Nephron progenitor cell (in vitro differentiated cells): ENCODE measurements around the gene UBE2E1.

ENCODE experiments used
- DNase-seq: peaks from one replicate; pipeline ENCODE4 v3.0.0; 2021
- H3K27ac Mint-ChIP-seq: 2 replicates; pipeline ENCODE4 v1.8.0; 2021; ENCODE audit warnings: mild to moderate bottlenecking, moderate library complexity, mixed read lengths
- H3K27me3 Mint-ChIP-seq: 2 replicates; pipeline ENCODE4 v1.8.0; 2021; ENCODE audit warnings: mild to moderate bottlenecking, low read depth, mixed read lengths; ENCODE audit not compliant: poor library complexity
- H3K36me3 Mint-ChIP-seq: 2 replicates; pipeline ENCODE4 v1.8.0; 2021; ENCODE audit warnings: low read depth, mixed read lengths
- H3K4me1 Mint-ChIP-seq: 2 replicates; pipeline ENCODE4 v1.8.0; 2021; ENCODE audit warnings: mixed read lengths
- H3K4me3 Mint-ChIP-seq: 2 replicates; pipeline ENCODE4 v1.8.0; 2021; ENCODE audit warnings: mild to moderate bottlenecking, moderate library complexity, mixed read lengths
- H3K9me3 Mint-ChIP-seq: 2 replicates; pipeline ENCODE4 v1.8.0; 2021; ENCODE audit warnings: mild to moderate bottlenecking, moderate library complexity, mixed read lengths
- TF ChIP-seq, protein P1 (sequence below): fragments of 200-600 bp; sonication (generic); IDR thresholded peaks from 2 replicates; pipeline ENCODE4 v1.5.0; 2021; ENCODE audit warnings: antibody characterized with exemption

UBE2E1 gene

GRCh38 chr3:23775254-23775909 lies 30.4 kb upstream of the UBE2E1 start:
- peaks cover 8% of the 10 kb centered on the region for H3K27me3 Mint-ChIP-seq
- DNase-seq: no peak
- TF ChIP-seq, protein P1, sequence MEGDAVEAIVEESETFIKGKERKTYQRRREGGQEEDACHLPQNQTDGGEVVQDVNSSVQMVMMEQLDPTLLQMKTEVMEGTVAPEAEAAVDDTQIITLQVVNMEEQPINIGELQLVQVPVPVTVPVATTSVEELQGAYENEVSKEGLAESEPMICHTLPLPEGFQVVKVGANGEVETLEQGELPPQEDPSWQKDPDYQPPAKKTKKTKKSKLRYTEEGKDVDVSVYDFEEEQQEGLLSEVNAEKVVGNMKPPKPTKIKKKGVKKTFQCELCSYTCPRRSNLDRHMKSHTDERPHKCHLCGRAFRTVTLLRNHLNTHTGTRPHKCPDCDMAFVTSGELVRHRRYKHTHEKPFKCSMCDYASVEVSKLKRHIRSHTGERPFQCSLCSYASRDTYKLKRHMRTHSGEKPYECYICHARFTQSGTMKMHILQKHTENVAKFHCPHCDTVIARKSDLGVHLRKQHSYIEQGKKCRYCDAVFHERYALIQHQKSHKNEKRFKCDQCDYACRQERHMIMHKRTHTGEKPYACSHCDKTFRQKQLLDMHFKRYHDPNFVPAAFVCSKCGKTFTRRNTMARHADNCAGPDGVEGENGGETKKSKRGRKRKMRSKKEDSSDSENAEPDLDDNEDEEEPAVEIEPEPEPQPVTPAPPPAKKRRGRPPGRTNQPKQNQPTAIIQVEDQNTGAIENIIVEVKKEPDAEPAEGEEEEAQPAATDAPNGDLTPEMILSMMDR: no peak
- peaks cover 23% of the 10 kb centered on the region for H3K4me1 Mint-ChIP-seq
- H3K4me3 Mint-ChIP-seq: no peak overlapping the region
- H3K36me3 Mint-ChIP-seq: no peaks in the 10 kb centered on the region
- peaks cover 6% of the 10 kb centered on the region for H3K9me3 Mint-ChIP-seq
- no peak overlapping the region for H3K27ac Mint-ChIP-seq

DNA sequence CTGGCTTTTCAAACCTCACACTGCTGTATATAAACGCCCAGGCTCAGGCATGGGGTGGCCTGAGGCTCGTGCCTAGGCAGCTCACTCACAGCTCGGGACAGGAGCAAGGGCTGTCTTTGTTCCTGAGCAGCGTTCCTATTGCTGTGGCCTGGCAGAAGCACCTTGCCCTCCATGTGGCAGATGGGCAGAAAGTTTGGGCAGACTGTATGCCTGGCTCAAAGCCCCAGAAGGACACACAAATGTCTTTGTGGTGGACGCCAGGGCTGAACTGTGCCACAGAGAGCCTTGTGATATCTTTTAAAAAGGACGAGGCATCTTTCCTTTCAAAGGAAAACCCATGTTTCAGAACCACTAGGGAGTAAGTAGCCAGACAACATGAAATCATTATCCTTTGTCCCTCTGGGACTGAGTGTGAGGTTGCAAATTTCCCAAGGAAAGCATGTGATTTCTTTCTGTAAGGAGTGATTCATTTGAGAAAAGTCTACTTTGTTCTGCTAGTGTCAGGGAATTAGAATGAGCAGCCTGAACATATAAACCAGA lies 29.3 kb upstream of the UBE2E1 start:
- DNase-seq: no peak
- H3K4me1 Mint-ChIP-seq: peaks cover 23% of the 10 kb centered on the region
- no peak overlapping the region for H3K4me3 Mint-ChIP-seq
- H3K27ac Mint-ChIP-seq: peak overlapping the region; percentile 83
- no peaks in the 10 kb centered on the region for H3K36me3 Mint-ChIP-seq
- peaks cover 6% of the 10 kb centered on the region for H3K9me3 Mint-ChIP-seq
- TF ChIP-seq, protein P1: no peak
- H3K27me3 Mint-ChIP-seq: peaks cover 3% of the 10 kb centered on the region

DNA sequence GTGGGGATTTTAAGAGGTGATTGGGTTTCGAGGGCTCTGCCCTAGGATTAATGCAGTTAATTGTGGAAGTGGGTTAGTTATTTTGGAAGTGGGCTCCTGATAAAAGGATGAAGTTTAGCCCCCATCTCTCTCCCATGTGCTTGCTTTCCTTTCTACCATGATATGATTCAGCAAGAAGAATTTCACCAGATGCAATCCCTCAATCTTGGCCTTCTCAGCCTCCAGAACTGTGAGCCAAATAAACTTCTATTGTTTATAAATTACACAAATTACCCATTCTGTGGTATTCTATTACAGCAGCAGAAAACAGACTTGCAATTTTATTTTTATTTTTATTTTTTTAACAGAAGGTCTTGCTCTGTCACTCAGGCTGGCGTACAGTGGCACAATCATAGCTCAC lies 27.3 kb upstream of the UBE2E1 start:
- Mint-ChIP-seq H3K27me3 (peaks cover 9% of the 10 kb centered on the region), H3K36me3 (no peaks in the 10 kb centered on the region), H3K27ac (no peak overlapping the region), H3K4me3 (no peak overlapping the region), H3K4me1 (peaks cover 23% of the 10 kb centered on the region), H3K9me3 (peaks cover 6% of the 10 kb centered on the region)
- DNase-seq: no peak
- TF ChIP-seq, protein P1: no peak

GRCh38 chr3:23779841-23780240 lies 25.9 kb upstream of the UBE2E1 start:
- no peak overlapping the region for H3K27ac Mint-ChIP-seq
- H3K4me3 Mint-ChIP-seq: no peak overlapping the region
- H3K4me1 Mint-ChIP-seq: peaks cover 23% of the 10 kb centered on the region
- H3K9me3 Mint-ChIP-seq: peaks cover 6% of the 10 kb centered on the region
- TF ChIP-seq, protein P1: no peak
- no peaks in the 10 kb centered on the region for H3K36me3 Mint-ChIP-seq
- no peak for DNase-seq
- H3K27me3 Mint-ChIP-seq: peaks cover 16% of the 10 kb centered on the region

DNA sequence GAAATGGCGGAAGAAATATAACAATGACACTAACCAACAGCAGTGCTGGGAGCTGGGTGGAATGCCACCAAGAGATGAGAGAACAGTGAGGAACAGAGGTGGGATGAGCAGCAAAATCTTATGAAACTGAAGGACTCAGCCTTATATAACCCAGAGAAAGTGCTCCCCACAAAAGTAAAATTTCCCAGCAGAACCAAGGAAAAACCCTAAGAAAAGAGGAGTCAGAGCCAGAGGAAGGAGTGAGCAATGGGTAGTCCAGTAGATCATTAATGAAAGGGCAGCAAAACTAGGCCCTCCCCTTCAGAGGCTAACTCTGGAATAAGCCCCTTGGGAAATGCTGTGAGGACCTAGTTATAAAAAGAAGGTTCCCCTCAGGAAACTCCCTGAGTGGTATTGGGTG lies 24.7 kb upstream of the UBE2E1 start:
- DNase-seq: no peak
- Mint-ChIP-seq H3K27ac (no peak overlapping the region), H3K4me3 (no peak overlapping the region), H3K9me3 (peaks cover 2% of the 10 kb centered on the region), H3K4me1 (peaks cover 31% of the 10 kb centered on the region), H3K36me3 (no peaks in the 10 kb centered on the region), H3K27me3 (peaks cover 20% of the 10 kb centered on the region)
- TF ChIP-seq, protein P1: no peak

DNA sequence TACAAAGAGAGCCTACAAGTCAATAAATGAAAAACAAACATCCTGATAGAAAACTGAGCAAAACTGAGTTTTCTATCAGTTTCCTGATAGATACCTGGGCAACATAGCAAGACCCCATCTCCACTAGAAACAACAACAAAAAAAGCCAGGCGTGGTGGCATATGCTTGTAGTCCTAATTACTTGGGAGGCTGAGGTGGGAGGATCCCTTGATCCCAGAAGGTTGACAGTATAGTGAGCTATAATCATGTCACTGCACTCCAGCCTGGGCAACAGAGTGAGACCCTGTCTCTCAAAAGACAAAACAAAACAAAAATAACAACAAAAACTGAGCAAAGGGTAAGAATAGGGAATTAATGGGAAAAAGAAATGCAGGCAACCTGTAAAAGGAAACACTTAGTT lies 23.9 kb upstream of the UBE2E1 start:
- no peak for DNase-seq
- TF ChIP-seq, protein P1: no peak
- Mint-ChIP-seq H3K27me3 (peaks cover 25% of the 10 kb centered on the region), H3K4me3 (no peak overlapping the region), H3K36me3 (no peaks in the 10 kb centered on the region), H3K4me1 (peaks cover 22% of the 10 kb centered on the region), H3K9me3 (no peaks in the 10 kb centered on the region), H3K27ac (no peak overlapping the region)
